HG02759 (cell line): ENCODE results near the gene DPP8.
"Not testable (repeated sequence)": the region's sequence is repeated elsewhere in the genome, so short reads cannot be mapped to it uniquely, and the experiment has no call there.

Source experiments
- ATAC-seq: cut with Tn5 transposase; IDR thresholded peaks from one replicate; pipeline ENCODE4 v1.9.1; 2021; ENCODE audit warnings: mild to moderate bottlenecking, moderate library complexity; ENCODE audit not compliant: unreplicated experiment

DPP8 gene

DNA sequence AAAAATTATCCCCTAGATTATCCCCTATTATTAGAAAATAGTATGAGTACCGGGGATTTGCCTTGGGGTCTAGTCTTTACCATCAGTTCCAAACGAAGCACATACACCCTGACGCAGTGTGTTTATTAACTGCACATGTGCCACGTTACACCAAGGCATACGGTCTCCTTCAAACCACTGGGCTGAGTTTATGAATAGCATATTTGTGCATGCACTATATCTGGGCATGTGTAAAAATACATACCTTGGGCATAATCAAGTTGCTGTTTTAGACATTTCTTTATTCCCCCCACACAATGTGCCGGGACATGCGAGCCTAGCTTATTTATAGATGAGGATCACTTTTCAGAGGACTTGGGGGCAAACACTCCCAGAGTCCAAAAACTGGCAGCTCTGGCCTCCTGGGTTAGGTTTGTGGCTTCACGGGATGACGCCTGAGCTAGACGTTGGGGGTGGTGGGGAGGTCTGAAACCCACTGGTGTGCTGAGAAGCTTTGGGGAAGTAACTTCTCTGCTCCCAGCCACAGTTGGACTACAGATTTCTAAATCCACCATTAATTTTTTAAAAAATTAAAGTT lies 111.0 kb downstream of the DPP8 start:
- no peak for ATAC-seq

DNA sequence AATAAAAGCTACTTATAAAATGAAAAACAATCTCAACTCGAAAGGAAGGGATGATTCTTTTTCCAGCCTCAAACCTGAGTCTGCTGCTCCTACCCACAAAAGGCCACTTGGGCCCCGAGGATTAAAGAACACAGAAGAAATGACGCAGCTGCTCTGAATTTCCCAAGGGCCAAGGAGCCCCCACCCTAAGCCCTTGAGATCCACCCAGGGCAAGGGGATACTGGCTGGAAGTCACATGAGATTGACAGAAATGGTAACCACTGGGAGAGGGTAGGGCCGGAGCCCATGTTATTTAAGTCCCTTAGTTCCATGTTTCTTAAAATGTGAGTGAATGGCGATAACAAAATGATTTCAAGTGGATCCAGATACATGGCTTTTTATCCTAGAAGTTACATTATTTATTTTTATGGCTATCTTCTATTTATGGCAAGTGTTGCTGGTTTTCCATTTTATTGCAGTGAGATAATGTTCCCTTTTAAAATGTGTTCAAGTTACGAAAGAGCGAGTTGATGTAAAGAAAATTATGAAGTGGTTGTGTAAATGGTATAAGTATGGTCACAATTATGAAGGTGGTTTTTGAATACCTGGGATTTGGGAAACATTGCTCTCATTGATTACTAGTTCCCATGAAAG lies 111.6 kb downstream of the DPP8 start:
- no peak for ATAC-seq

DNA sequence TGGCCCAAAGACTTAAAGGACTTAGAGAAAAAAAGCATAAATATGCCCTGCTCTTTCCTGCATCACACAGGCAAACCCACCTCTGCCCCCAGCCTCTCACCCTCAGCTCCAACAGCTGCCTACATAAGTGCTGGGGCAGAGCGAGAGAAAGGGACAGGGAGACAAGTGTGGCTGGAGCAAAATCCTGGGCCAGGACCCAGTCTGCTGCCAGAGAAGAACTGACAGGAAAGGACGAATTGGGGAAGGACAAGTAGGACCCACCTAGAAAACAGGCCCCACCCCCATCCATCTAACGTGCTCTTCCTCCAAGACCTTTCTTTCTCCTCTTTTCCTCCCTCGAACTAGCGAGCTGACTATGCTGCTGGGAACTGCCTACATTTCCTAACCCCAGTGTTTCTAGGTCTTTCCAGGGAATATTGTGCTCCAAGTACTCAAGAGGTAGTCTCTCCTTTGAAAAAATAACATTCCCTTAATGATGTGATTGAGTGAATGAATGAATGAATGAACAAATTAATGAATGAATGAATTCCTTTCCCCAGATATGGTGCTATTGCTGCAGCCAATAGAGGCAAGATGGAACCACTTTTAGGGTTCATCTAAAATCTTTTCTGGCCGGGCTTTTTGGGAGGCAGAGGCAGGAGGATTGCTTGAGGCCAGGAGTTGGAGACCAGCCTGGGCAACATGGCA lies 113.2 kb downstream of the DPP8 start:
- no peak for ATAC-seq

DNA sequence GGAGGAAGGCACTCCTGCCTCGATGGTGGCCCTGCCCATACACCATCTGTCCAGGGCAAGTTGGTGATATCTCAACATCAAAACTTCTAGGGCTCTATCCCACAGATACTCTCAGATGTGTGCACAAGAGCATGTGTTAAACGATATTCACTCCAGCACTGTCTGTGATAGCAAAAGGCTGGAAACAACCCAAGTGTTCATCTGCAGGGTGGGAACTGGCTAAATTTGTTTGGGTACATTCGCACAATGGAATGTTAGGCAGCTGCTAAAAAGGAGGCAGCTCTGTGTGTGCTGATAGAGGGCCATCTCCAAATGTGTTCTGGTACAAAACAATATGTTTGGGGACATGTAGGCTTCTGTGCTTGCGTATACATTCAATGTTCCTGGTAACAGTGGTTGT lies 114.5 kb downstream of the DPP8 start:
- ATAC-seq = no peak

DNA sequence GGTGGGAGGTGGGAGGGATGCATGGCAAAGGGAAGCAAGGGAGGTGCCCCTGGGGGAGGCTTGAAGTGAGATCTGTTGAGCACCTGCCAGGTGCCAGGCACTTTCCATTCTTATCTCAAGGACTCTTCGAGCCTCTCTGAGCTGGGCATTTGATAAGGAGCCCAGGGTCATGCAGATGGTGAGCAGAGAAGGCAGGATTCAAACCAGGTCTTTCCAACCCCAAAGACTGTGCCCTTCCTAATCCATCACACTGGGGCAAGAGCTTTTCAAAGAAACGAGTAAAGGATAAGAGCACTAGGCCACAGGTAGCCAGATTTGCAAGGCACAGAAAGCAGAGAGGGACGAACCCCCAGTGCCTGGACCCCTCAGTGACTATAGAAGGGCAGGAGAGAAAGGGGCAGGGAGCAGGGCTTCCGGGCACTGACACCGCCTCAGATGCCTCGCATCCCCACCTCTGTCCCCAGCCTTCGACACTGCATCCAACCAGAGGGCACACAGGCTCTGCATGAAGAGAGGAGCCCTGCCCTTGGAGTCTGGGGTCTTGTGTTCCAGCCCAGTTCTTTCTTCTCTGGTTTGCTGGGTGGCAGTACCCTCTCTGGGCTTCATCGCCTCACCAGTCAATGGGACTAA lies 115.8 kb downstream of the DPP8 start:
- no peak for ATAC-seq

DNA sequence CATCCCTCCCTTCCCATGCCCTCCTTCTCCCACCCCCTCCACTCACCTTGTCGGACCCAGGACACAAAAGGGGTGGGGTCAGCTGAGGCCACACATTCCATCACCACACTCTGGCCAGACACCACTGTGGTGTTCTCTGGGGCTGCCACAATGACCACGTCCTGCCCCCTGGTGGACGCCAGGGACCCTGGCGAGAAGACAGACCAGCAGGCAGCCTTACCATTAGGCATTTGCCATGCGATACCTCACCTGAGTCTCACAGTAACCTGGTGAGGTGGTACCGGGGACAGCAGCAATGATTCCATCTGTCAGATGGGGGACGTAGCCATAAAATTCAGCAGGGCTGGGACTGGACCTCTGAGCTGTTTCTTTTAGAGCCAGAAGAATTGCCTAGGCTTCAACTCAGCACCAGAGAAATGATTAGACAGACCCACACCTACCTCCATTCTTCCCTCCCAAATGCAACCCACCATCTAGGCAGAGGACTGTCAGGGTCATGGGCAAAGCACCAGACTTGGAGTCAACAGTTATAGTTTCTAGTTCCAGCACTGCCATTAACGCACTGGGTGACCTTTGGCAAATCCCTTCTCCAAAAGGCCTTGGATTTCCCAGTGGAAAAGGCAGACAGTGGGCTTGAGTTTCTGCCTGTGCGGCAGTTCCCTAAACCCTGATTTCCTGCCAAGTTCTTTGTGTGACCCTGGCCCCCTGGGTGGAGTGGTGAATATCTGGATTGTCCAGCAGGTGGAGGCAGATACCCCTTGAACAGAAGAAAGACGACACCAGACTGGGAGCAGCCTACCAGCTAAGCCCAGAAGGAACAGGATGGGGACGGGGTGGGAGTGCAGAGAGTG lies 116.5 kb downstream of the DPP8 start:
- no peak for ATAC-seq

DNA sequence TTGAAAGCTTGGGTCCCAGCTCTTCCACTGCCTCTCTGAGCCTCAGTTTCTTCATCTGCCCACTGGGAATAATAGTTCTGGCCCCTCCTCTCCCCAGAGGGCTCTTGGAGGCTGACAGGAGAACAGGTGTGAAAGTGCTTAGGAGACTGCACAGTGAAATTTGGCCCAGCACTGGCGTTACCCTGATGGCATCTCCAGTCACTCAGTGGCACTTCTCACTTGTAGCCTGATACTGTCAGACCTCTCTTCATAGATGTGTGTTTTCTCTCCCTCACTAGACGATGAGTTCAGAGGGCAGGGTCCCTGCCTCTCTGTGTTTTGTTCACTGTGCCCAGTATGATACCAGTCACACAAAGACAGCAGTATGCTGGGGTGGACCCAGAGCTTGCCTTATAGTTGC lies 117.5 kb downstream of the DPP8 start:
- no peak for ATAC-seq

DNA sequence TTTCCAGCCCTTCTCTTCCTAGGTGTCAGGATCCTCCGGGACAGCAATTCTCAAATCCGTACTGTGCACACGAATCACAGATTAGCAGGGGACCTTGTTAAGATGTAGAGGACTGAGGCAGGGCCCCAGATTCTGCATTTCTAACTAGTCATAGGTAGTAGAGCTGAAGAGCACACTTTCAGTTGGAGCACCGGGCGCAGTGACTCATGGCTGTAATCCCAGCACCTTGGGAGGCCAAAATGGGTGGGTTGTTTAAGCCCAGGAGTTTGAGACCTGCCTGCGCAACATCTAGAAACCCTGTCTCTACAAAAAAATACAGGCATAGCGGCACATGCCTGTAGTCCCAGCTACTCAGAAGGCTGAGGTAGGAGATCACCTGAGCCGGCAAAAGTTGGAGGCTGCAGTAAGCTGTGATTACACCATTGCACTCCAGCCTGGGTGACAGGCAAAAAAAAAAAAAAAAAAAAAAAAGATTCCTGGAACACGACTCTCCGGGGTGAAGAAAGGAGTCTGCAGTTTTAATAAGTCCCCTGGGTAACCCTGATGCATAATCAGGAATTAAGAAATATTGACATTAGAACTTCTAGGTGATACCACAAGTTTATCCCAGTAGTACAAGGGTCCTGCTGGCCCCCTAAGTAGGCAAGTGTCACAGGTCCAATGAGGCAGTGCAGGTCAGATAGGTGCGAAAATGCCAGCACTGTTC lies 118.3 kb downstream of the DPP8 start:
- ATAC-seq = no peak

DNA sequence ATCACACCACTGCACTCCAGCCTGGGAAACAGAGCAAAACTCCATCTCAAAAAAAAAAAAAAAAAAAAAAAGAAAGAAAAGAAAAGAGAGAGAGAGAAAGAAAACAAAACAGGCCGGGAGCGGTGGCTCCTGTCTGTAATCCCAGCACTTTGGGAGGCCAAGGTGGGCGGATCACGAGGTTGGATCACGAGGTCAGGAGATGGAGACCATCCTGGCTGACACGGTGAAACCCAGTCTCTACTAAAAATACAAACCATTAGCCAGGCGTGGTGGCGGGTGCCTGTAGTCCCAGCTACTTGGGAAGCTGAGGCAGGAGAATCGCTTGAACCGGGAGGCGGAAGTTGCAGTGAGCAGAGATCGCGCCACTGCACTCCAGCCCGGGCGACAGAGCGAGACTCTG lies 119.0 kb downstream of the DPP8 start:
- not testable (repeated sequence) for ATAC-seq

DNA sequence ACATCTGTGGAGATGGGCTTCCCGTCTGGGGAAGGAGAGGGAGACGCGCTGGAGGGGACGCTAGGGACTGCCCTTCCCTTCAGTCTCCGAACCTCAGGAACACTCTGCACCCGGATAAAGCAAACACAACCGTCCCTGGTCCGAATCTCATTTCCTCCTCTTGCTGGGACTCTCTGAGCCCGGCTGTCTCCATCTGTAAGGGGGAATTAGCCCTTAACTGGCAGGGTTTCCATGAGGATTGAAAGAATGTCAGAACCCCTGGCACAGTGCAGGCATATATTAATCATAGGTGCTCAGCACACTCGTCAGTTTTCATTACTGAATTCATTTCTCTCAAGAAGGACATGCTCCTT lies 120.5 kb downstream of the DPP8 start:
- ATAC-seq = no peak

DNA sequence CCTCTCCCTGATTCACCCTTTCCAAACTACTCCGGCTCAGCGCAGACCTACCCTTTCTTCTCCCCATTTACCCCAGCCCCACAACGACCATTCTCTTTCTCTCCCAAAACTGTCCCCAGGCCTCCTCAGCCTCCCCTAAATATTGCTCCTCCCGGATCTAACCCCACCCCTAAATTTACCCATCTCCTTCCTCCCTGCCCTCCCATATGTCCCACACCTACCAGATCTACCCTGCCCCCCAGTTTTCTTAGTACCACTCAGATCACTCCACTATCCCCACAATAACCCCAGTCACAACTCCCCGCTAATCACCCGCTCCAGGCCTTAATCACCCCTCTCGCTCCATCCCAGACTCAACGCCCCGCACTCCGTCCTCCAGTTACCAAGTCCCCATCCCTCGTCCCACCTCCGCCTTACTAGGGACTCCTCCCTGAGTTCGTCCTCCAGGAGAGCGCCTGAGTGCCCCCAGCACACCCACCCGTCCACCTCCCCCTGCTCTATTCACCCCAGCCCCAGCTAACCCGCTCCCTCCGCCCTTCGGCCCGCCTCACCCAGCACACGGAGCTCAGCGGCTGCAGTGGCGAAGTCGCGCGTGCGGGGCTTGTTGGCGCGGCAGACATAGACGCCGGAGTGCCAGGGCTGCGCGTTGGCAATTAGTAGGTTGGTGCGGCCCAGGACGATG lies 121.1 kb downstream of the DPP8 start:
- ATAC-seq = no peak

DNA sequence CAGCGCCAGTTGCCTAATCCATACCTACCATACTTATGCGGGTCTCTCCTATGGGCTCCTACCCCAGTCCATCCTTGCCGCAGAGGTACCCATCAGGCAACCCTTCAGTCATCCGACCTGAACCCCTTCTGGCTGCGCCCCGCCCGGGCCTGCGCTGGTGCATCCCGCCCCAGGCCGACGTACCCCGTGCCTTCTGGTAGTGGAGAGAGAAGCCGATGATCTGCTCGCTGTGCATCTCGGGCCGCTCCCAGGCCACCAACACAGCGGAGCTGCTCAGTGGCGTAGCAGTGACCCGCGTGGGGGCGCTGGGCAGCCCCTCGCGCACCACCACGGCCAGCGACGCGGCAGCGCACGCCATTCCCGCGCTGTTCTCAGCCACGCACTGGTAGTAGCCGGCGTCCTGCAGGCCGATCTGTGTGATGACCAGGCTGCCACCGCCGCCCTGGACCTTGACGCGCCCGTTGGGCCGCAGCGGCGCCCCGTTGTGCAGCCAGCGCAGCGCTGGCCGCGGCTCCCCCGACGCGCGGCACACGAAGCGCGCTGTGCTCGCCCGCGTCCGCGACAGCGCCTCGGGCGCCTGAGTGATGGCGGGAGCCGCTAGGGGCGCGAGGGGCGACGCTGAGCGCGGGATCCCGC lies 121.8 kb downstream of the DPP8 start:
- ATAC-seq = no peak

DNA sequence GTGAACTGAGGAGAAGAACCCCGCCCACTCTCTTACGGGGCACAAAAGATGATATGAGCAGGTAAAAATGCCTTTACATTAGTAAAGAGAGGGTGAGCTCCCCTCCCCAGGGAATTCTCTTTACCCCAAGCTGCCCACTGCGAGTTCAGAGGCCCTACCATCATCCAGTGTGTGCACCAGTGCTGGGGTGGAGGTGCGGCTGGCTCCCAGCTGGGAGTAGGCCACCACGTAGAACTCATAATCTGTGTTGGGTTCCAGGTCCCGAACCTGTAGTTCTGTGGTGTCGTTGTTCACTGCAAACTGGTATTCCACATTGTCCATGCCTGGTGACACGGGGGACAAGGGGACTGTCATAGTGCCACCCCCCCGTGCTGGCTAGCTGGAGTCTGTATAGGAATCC lies 122.6 kb downstream of the DPP8 start:
- ATAC-seq = no peak

DNA sequence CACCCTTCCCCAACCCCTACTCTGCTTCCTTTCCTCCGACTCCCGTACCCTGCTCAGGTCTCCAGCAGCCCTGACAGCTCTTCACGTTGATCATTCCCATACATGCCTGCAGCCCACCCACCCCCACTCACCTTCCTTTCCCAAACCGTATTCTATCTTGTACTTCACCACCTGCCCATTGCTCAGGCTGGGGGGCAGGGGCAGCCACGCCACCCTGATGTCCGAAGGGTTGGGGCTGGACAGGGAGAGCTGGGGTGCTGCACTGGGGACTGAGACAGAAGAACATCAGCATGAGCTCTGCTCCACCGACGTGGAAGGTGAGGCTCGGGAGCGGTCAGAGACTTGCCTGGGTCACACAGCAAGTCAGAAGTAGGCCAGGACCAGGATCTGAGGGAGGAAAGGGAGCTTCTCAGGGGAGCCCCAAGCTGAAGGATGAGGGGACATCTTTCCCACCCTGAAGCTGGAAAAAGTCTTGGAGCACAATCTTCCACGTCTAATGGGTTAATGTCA lies 123.2 kb downstream of the DPP8 start:
- no peak for ATAC-seq

DNA sequence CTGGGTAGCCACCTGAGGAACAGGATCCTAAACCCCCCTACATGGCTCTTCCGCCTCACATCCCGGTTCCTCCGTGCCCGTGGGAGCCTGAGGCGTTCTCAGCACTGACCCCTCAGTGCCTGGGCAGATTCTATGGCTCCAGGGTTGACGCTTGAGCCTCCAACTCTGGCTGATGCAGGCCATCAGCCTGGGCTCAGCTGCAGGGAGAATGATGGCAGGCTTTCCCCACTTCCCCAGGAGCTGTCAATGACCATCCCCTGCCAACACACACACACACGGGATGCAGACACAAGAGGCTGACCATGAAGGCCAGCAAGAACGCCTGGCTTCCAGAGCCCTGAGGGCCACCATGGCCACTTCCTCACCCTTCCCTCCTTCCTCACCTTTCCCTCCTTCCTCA lies 123.9 kb downstream of the DPP8 start:
- no peak for ATAC-seq

DNA sequence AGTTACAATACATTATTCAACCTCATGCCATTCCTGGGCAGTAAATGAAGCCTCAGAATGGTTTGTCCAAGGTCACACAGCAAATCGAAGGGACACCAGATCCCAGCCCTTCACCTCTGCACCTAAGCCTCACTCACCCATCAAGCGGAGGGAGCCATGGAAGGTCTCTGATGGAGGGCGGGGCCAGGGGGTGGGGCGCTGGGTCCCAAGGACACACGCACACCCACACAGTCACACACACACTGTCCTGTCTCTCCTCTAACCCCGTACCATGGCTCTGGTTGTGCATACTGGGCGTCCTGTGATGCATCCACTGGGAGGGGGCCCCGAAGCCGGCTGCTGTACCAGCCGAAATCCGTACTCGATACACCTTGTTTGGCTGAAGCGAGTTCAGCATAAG lies 124.4 kb downstream of the DPP8 start:
- no peak for ATAC-seq
